Endothelial cell (in vitro differentiated cells): ENCODE measurements around the gene RCL1. TPM values are rescaled to one million over a fixed set of nuclear protein-coding genes. Genes with fewer than 3 reads are reported as not detected.

ENCODE experiments used
- DNase-seq: peaks from one replicate; pipeline ENCODE4 v3.0.0; 2021; ENCODE audit warnings: low spot score
- H3K27ac Mint-ChIP-seq: one replicate; pipeline ENCODE4 v1.8.0; 2021; ENCODE audit warnings: mixed read lengths, inconsistent platforms; ENCODE audit not compliant: unreplicated experiment
- H3K27me3 Mint-ChIP-seq: one replicate; pipeline ENCODE4 v1.8.0; 2021; ENCODE audit warnings: mild to moderate bottlenecking, moderate library complexity, mixed read lengths, inconsistent platforms; ENCODE audit not compliant: unreplicated experiment
- H3K36me3 Mint-ChIP-seq: one replicate; pipeline ENCODE4 v1.8.0; 2021; ENCODE audit warnings: mild to moderate bottlenecking, low read depth, mixed read lengths, inconsistent platforms; ENCODE audit not compliant: unreplicated experiment
- H3K4me1 Mint-ChIP-seq: one replicate; pipeline ENCODE4 v1.8.0; 2021; ENCODE audit warnings: mild to moderate bottlenecking, mixed read lengths, inconsistent platforms; ENCODE audit not compliant: unreplicated experiment
- H3K4me3 Mint-ChIP-seq: one replicate; pipeline ENCODE4 v1.8.0; 2021; ENCODE audit warnings: mild to moderate bottlenecking, mixed read lengths, inconsistent platforms; ENCODE audit not compliant: unreplicated experiment
- H3K9me3 Mint-ChIP-seq: one replicate; pipeline ENCODE4 v1.8.0; 2021; ENCODE audit warnings: mixed read lengths, inconsistent platforms; ENCODE audit not compliant: unreplicated experiment
- CTCF ChIP-seq: fragments of 200-600 bp; sonication (generic); IDR thresholded peaks from one replicate; pipeline ENCODE4 v1.5.0; 2021; ENCODE audit warnings: antibody characterized with exemption; ENCODE audit not compliant: unreplicated experiment
- total RNA-seq: library from RNA; stranded (reverse); fragmentation: NEBNext Ultra II Directional; extraction: Animal tissue kit (Norgen Biotek cat#: 25700); gene quantifications from one replicate; pipeline ENCODE4 v1.2.1, GENCODE V29; 2021; ENCODE audit not compliant: unreplicated experiment

RCL1 gene
- total RNA-seq, 1 donor from 2014 or later = 12.2 TPM

- Mint-ChIP-seq H3K27me3 (peaks cover 2% of the 10 kb centered on the region), H3K36me3 (no peaks in the 10 kb centered on the region), H3K4me3 (no peak overlapping the region), H3K9me3 (no peaks in the 10 kb centered on the region), H3K27ac (no peak overlapping the region), H3K4me1 (no peaks in the 10 kb centered on the region)
- DNase-seq = no peak
- TF ChIP-seq CTCF = no peak
Observed at GRCh38 chr9:4811824-4812223, 19.1 kb downstream of the RCL1 start.

GRCh38 chr9:4812858-4813257, 20.1 kb downstream of the RCL1 start:
- Mint-ChIP-seq H3K4me3 (no peak overlapping the region), H3K27me3 (peaks cover 1% of the 10 kb centered on the region), H3K4me1 (no peaks in the 10 kb centered on the region), H3K36me3 (no peaks in the 10 kb centered on the region), H3K9me3 (no peaks in the 10 kb centered on the region), H3K27ac (no peak overlapping the region)
- TF ChIP-seq CTCF = no peak
- DNase-seq = no peak

GRCh38 chr9:4814913-4815312, 22.2 kb downstream of the RCL1 start:
- Mint-ChIP-seq H3K27me3 (no peaks in the 10 kb centered on the region), H3K27ac (no peak overlapping the region), H3K4me3 (no peak overlapping the region), H3K36me3 (no peaks in the 10 kb centered on the region), H3K9me3 (no peaks in the 10 kb centered on the region), H3K4me1 (no peaks in the 10 kb centered on the region)
- no peak for DNase-seq
- TF ChIP-seq CTCF = no peak

- no peak for DNase-seq
- TF ChIP-seq CTCF = no peak
- Mint-ChIP-seq H3K36me3 (no peaks in the 10 kb centered on the region), H3K27me3 (no peaks in the 10 kb centered on the region), H3K4me1 (no peaks in the 10 kb centered on the region), H3K4me3 (no peak overlapping the region), H3K27ac (no peak overlapping the region), H3K9me3 (no peaks in the 10 kb centered on the region)
Observed at GRCh38 chr9:4815381-4815956, 22.7 kb downstream of the RCL1 start.

GRCh38 chr9:4820168-4820567, 27.4 kb downstream of the RCL1 start:
- Mint-ChIP-seq H3K36me3 (no peaks in the 10 kb centered on the region), H3K27ac (no peak overlapping the region), H3K27me3 (no peaks in the 10 kb centered on the region), H3K4me1 (peaks cover 4% of the 10 kb centered on the region), H3K4me3 (no peak overlapping the region), H3K9me3 (no peaks in the 10 kb centered on the region)
- DNase-seq = no peak
- no peak for TF ChIP-seq CTCF
